T-cell (primary cell): ENCODE results near the gene HABP2. TPM values are rescaled to one million over a fixed set of nuclear protein-coding genes. Genes with fewer than 3 reads are reported as not detected.

Source experiments
- ATAC-seq, 4 experiments: fragments of 200-7000 bp in 3 of 4; fragments of 150-1000 bp in 1 of 4; cut with Tn5 transposase; replicated peaks in 1 of 4; 1 replicate in 3 of 4; 2 replicates in 1 of 4; pipeline ENCODE4 v1.10.0; 2021; ENCODE audit warnings: moderate library complexity in 3 of 4, mild to moderate bottlenecking in 2 of 4, moderate number of reproducible peaks in 1 of 4
- CTCF ChIA-PET, 2 donors: fragments of 300-600 bp; sonication (Branson Sonifier 250); formaldehyde crosslinking; loops; one replicate each; lab custom pipeline; 2022; ENCODE audit warnings: antibody characterized with exemption in 2 of 2; lab: Charles Lee
- POLR2A ChIA-PET, 2 donors: fragments of 300-600 bp; sonication (Branson Sonifier 250); formaldehyde crosslinking; loops; one replicate each; lab custom pipeline; 2022; ENCODE audit warnings: antibody characterized with exemption in 2 of 2; lab: Charles Lee
- DNase-seq, 35 experiments: peaks; one replicate each; pipeline versions ENCODE4 v3.0.0 to v3.0.0-alpha.2; 2013 to 2023
- H3K27ac ChIP-seq: one replicate; pipeline ENCODE4 v1.5.1; 2013; ENCODE audit warnings: low read length
- H3K27me3 ChIP-seq, 2 experiments: replicated peaks in 1 of 2; 1 replicate in 1 of 2; 2 replicates in 1 of 2; pipeline versions ENCODE4 v1.6.1 to v1.7.0; 2013; ENCODE audit warnings: low read length in 1 of 2, mixed read lengths in 1 of 2; ENCODE audit not compliant: control insufficient read depth in 2 of 2, insufficient read depth in 2 of 2; ENCODE audit errors: extremely low read depth in 1 of 2
- H3K36me3 ChIP-seq, 2 donors: 1 replicate in 1 of 2; 2 replicates in 1 of 2; pipeline versions ENCODE4 v1.6.1 to v1.7.0; 2013; ENCODE audit warnings: low read length in 1 of 2; ENCODE audit not compliant: control insufficient read depth in 2 of 2, insufficient read depth in 1 of 2; ENCODE audit errors: extremely low read depth in 1 of 2
- H3K4me1 ChIP-seq, 2 experiments: 1 replicate in 1 of 2; 2 replicates in 1 of 2; pipeline versions ENCODE4 v1.6.1 to v1.7.0; 2013; ENCODE audit warnings: low read length in 2 of 2, mixed read lengths in 1 of 2; ENCODE audit not compliant: insufficient read depth in 2 of 2, control insufficient read depth in 1 of 2; ENCODE audit errors: extremely low read depth in 1 of 2
- H3K4me3 ChIP-seq, 2 donors: 1 replicate in 1 of 2; 2 replicates in 1 of 2; pipeline versions ENCODE4 v1.5.1 to v1.7.0; 2013; ENCODE audit warnings: mild to moderate bottlenecking in 2 of 2, low read length in 1 of 2, moderate library complexity in 1 of 2; ENCODE audit not compliant: control insufficient read depth in 1 of 2; ENCODE audit errors: extremely low read depth in 1 of 2
- H3K9me3 ChIP-seq: 2 replicates; pipeline ENCODE4 v1.7.0; 2013
- H3K27ac Mint-ChIP-seq, 2 donors: one replicate each; pipeline ENCODE4 v1.8.0; 2020 to 2021; ENCODE audit warnings: mild to moderate bottlenecking in 2 of 2, mixed read lengths in 2 of 2
- H3K27me3 Mint-ChIP-seq, 2 donors: one replicate each; pipeline ENCODE4 v1.8.0; 2021 to 2022; ENCODE audit warnings: mixed read lengths in 2 of 2
- H3K36me3 Mint-ChIP-seq: one replicate; pipeline ENCODE4 v1.8.0; 2021; ENCODE audit warnings: mixed read lengths
- H3K4me1 Mint-ChIP-seq, 3 donors: one replicate each; pipeline ENCODE4 v1.8.0; 2020 to 2022; ENCODE audit warnings: mixed read lengths in 3 of 3, mild to moderate bottlenecking in 1 of 3
- H3K4me3 Mint-ChIP-seq, 3 donors: one replicate each; pipeline ENCODE4 v1.8.0; 2020 to 2022; ENCODE audit warnings: mild to moderate bottlenecking in 3 of 3, mixed read lengths in 3 of 3, moderate library complexity in 3 of 3
- H3K9me3 Mint-ChIP-seq, 3 donors: one replicate each; pipeline ENCODE4 v1.8.0; 2020 to 2022; ENCODE audit warnings: mixed read lengths in 3 of 3
- WGBS: methylation state at CpG from one replicate; pipeline ENCODE4 v1.1.5; 2013; ENCODE audit warnings: missing lambda C conversion rate; ENCODE audit not compliant: insufficient coverage; 5-methylcytosine and 5-hydroxymethylcytosine counted together
- total RNA-seq, 35 experiments: library from RNA in 6 of 35; stranded (reverse) in 6 of 35; fragments of 120-200 nt in 1 of 35; gene quantifications; one replicate each; pipeline versions ENCODE4 v1.2.1 to v1.2.4 and lab custom pipeline; 2013 to 2026

Gene HABP2
- total RNA-seq, 5 donors from 2014 or later (not counting 1 experiment from before 2014, with no cell fraction given) = 0.13 to 0.28 (median 0.20) TPM; not detected in 2

DNA sequence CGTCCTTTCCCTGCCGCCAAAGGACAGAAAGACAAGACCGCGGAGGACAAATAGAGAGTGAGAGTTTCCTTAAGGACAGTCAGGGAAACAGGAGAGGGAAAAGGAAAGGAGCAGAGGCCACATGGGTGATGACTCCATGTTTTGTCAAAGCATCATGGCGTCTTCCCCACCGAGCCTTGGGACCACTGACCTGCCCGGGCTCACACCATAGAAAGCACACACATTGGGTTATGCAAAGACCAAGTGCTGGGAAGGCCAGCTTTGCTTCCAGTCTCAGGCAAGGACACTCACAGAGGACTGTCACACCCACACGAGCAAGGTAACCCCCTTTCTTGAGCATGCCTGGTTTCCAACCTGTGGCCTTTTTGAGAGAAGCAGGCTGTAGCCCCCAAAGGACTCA lies 23.3 kb upstream of the HABP2 start:
- POLR2A ChIA-PET = no interaction called here
- no peak overlapping the region for H3K4me3 Mint-ChIP-seq
- Histone ChIP-seq H3K9me3 (no peaks in the 10 kb centered on the region), H3K36me3 (no peaks in the 10 kb centered on the region), H3K4me3 (no peak overlapping the region), H3K27me3 (peaks cover 0 to 19% of the 10 kb centered on the region in 2 experiments), H3K4me1 (no peaks in the 10 kb centered on the region), H3K27ac (no peak overlapping the region)
- no peak for DNase-seq
- H3K36me3 Mint-ChIP-seq = no peaks in the 10 kb centered on the region
- 81% methylated on average over 6 of the region's 8 CpGs for WGBS
- no peak overlapping the region for H3K27ac Mint-ChIP-seq
- no peaks in the 10 kb centered on the region for H3K9me3 Mint-ChIP-seq
- no peaks in the 10 kb centered on the region for H3K4me1 Mint-ChIP-seq
- CTCF ChIA-PET = no interaction called here
- H3K27me3 Mint-ChIP-seq = peaks cover 10 to 18% of the 10 kb centered on the region in 2 donors
- ATAC-seq = no peak

DNA sequence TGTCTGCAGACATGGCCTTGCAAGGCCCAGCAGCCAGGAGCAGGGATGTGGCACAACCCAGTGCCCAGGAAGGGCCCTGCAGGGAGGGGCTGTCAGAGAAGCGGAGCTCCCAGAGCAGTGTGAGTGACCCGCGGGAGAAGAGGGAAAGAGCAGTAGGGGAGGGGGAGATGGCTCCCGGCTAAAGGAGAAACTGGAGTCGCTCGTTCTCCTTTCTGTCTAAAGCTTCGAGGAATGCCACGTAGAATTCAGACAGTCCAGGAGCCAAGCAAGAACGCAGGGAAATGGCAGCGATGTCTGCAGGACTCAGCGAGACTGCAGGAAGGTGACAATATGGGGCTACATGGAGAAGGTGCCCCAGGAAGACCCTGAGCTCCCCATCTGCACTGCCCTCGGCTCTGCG lies 22.4 kb upstream of the HABP2 start:
- Histone ChIP-seq H3K4me1 (no peaks in the 10 kb centered on the region), H3K27ac (no peak overlapping the region), H3K36me3 (no peaks in the 10 kb centered on the region), H3K9me3 (no peaks in the 10 kb centered on the region), H3K27me3 (peaks cover 0 to 16% of the 10 kb centered on the region in 2 experiments), H3K4me3 (no peak overlapping the region)
- H3K4me3 Mint-ChIP-seq = no peak overlapping the region
- POLR2A ChIA-PET = no interaction called here
- H3K36me3 Mint-ChIP-seq = no peaks in the 10 kb centered on the region
- H3K9me3 Mint-ChIP-seq = no peaks in the 10 kb centered on the region
- H3K4me1 Mint-ChIP-seq = no peaks in the 10 kb centered on the region
- DNase-seq (no peak), ATAC-seq (no peak)
- peaks cover 15 to 21% of the 10 kb centered on the region in 2 donors for H3K27me3 Mint-ChIP-seq
- CTCF ChIA-PET = no interaction called here
- WGBS = 84% methylated on average over 11 of the region's 13 CpGs
- no peak overlapping the region for H3K27ac Mint-ChIP-seq

DNA sequence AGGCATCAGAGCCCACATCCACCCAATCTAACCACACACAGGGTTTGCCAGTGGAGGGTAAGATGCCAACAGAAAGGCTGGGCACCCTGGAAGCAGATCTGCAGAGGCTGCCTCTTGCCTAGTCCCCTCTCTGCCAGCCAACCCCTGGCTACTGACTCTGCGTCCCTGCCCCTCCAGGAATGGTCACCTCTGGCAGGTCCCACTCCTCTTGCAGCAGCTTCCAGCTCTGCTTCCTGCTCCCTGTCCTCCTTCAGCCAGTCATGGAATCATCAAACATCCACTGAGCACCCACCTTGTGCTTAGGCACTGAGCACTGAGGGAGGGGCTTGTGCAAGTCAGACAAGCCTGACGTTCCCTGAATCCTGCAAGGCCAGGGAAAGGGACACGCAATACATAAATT lies 20.1 kb upstream of the HABP2 start:
- no peak for ATAC-seq
- Mint-ChIP-seq H3K9me3 (no peaks in the 10 kb centered on the region), H3K27ac (no peak overlapping the region), H3K4me3 (no peak overlapping the region), H3K4me1 (no peaks in the 10 kb centered on the region), H3K27me3 (peaks cover 16 to 22% of the 10 kb centered on the region in 2 donors), H3K36me3 (no peaks in the 10 kb centered on the region)
- Histone ChIP-seq H3K27ac (no peak overlapping the region), H3K27me3 (peaks cover 0 to 20% of the 10 kb centered on the region in 2 experiments), H3K4me3 (no peak overlapping the region), H3K9me3 (no peaks in the 10 kb centered on the region), H3K4me1 (no peaks in the 10 kb centered on the region), H3K36me3 (no peaks in the 10 kb centered on the region)
- no peak for DNase-seq
- 90% methylated on average over 3 of the region's 3 CpGs for WGBS
- ChIA-PET CTCF (no interaction called here), POLR2A (no interaction called here)

- H3K27ac ChIP-seq = no peak overlapping the region
- CTCF ChIA-PET = interaction anchor here in 1 of 2 donors (0.6 kb wide), 1 partner anchor 31 kb away, joined by 7 read pairs; no protein-coding TSS in a partner anchor
- 80% methylated on average over 5 of the region's 6 CpGs for WGBS
- H3K9me3 ChIP-seq = no peaks in the 10 kb centered on the region
- no peak for DNase-seq
- peaks cover 16 to 22% of the 10 kb centered on the region in 2 donors for H3K27me3 Mint-ChIP-seq
- H3K4me1 ChIP-seq = no peaks in the 10 kb centered on the region
- no peaks in the 10 kb centered on the region for H3K4me1 Mint-ChIP-seq
- H3K9me3 Mint-ChIP-seq = no peaks in the 10 kb centered on the region
- no peaks in the 10 kb centered on the region for H3K36me3 Mint-ChIP-seq
- no peaks in the 10 kb centered on the region for H3K36me3 ChIP-seq
- H3K4me3 ChIP-seq = no peak overlapping the region
- no peak for ATAC-seq
- POLR2A ChIA-PET = no interaction called here
- no peak overlapping the region for H3K27ac Mint-ChIP-seq
- peaks cover 0 to 20% of the 10 kb centered on the region in 2 experiments for H3K27me3 ChIP-seq
- no peak overlapping the region for H3K4me3 Mint-ChIP-seq
These were observed 19.1 kb upstream of the HABP2 start for GRCh38 chr10:113533801-113534200.

- Mint-ChIP-seq H3K4me1 (no peaks in the 10 kb centered on the region), H3K4me3 (no peak overlapping the region), H3K36me3 (no peaks in the 10 kb centered on the region), H3K27me3 (peaks cover 10 to 19% of the 10 kb centered on the region in 2 donors), H3K27ac (no peak overlapping the region), H3K9me3 (no peaks in the 10 kb centered on the region)
- 50% methylated on average over 3 of the region's 4 CpGs for WGBS
- no peak overlapping the region for H3K4me3 ChIP-seq
- ChIA-PET POLR2A (no interaction called here), CTCF (no interaction called here)
- H3K36me3 ChIP-seq = no peaks in the 10 kb centered on the region
- ATAC-seq = no peak
- no peaks in the 10 kb centered on the region for H3K4me1 ChIP-seq
- DNase-seq = no peak
- H3K27ac ChIP-seq = no peak overlapping the region
- peaks cover 0 to 18% of the 10 kb centered on the region in 2 experiments for H3K27me3 ChIP-seq
- no peaks in the 10 kb centered on the region for H3K9me3 ChIP-seq
These were observed 18.4 kb upstream of the HABP2 start for GRCh38 chr10:113534423-113534822.

DNA sequence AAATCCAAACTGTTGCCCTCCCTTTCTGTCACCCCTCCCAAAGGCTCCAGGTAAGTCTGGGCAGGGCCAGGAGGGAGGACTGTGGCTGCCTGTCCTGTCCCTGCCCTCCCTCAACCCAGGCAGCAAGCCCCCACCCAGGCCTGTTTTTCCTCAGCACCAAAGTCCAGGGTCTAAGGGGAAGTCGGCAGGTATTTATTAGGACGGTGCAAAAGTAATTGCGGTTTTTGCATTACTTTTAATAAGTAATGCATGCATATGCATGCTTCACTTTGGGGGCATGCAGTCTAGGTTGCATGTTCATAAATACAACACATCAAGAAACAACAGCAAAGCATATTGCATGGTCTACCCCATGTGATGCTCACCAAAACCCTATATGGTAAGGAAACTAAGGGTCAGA lies 15.2 kb upstream of the HABP2 start:
- H3K4me1 ChIP-seq = no peaks in the 10 kb centered on the region
- H3K9me3 ChIP-seq = no peaks in the 10 kb centered on the region
- CTCF ChIA-PET = interaction anchor here in 1 of 2 donors (0.6 kb wide), 1 partner anchor 427 kb away, joined by 3 read pairs; no protein-coding TSS in a partner anchor
- no peaks in the 10 kb centered on the region for H3K36me3 Mint-ChIP-seq
- H3K27ac Mint-ChIP-seq = no peak overlapping the region
- POLR2A ChIA-PET = no interaction called here
- H3K9me3 Mint-ChIP-seq = no peaks in the 10 kb centered on the region
- no peak overlapping the region for H3K4me3 Mint-ChIP-seq
- ATAC-seq (peak in 1 of 4 experiments; percentile 13), DNase-seq (no peak)
- peaks cover 0 to 10% of the 10 kb centered on the region in 2 experiments for H3K27me3 ChIP-seq
- WGBS = no CpG with 5 or more reads among the region's 3 CpGs
- H3K4me3 ChIP-seq = no peak overlapping the region
- no peaks in the 10 kb centered on the region for H3K36me3 ChIP-seq
- H3K27me3 Mint-ChIP-seq = peaks cover 12 to 17% of the 10 kb centered on the region in 2 donors
- no peak overlapping the region for H3K27ac ChIP-seq
- H3K4me1 Mint-ChIP-seq = no peaks in the 10 kb centered on the region

DNA sequence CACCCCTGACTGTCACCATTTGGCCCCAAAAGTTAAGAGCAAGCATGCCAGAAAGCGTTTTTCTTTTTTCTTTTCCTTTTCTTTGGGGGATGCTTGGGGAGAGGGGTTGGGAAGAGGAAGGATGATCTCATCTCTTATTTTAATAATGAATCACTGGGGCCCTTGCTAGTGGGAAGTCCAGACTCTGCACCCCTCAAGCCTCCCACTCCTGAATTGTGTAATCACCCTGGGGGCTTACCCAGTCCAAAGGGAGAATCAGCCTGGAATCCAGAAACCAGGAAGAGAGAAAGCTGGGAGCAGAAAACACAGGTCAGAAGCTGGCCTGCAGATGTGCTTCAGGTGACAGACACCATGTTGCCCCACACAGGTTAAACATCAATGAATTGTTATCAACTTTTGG lies 14.7 kb upstream of the HABP2 start:
- Mint-ChIP-seq H3K27ac (no peak overlapping the region), H3K4me1 (no peaks in the 10 kb centered on the region), H3K4me3 (no peak overlapping the region), H3K27me3 (peaks cover 12% of the 10 kb centered on the region in 2 donors), H3K36me3 (no peaks in the 10 kb centered on the region), H3K9me3 (no peaks in the 10 kb centered on the region)
- Histone ChIP-seq H3K27me3 (peaks cover 0 to 8% of the 10 kb centered on the region in 2 experiments), H3K4me3 (no peak overlapping the region), H3K9me3 (no peaks in the 10 kb centered on the region), H3K27ac (no peak overlapping the region), H3K4me1 (no peaks in the 10 kb centered on the region), H3K36me3 (no peaks in the 10 kb centered on the region)
- ATAC-seq (no peak), DNase-seq (no peak)
- ChIA-PET CTCF (no interaction called here), POLR2A (no interaction called here)
- no CpG with 5 or more reads among the region's 1 CpG for WGBS
